Stomach (tissue), 9 donors: Measurements from ENCODE around the gene PIEZO1. TPM values are rescaled to one million over a fixed set of nuclear protein-coding genes. Genes with fewer than 3 reads are reported as not detected.

Experiments used
- DNase-seq, 2 donors: peaks; one replicate each; pipeline versions ENCODE4 v3.0.0 to v3.0.0-alpha.2; 2013 to 2019
- H3K27ac ChIP-seq, 5 donors: fragments of 200-600 bp in 4 of 5; sonication (generic) in 4 of 5; one replicate each; pipeline ENCODE4 v1.5.1; 2013 to 2019; ENCODE audit warnings: mild to moderate bottlenecking in 1 of 5, moderate library complexity in 1 of 5
- H3K27me3 ChIP-seq, 3 donors: fragments of 200-600 bp; sonication (generic); one replicate each; pipeline ENCODE4 v1.5.1; 2017 to 2019; ENCODE audit warnings: mixed run types in 1 of 3
- H3K36me3 ChIP-seq, 4 donors: fragments of 200-600 bp; sonication (generic); 1 replicate in 3 of 4; 2 replicates in 1 of 4; pipeline ENCODE4 v1.5.1; 2016 to 2019
- H3K4me1 ChIP-seq, 4 donors: fragments of 200-600 bp; sonication (generic); one replicate each; pipeline ENCODE4 v1.5.1; 2016 to 2019
- H3K4me3 ChIP-seq, 4 donors: fragments of 200-600 bp; sonication (generic) in 3 of 4; one replicate each; pipeline ENCODE4 v1.5.1; 2016 to 2019; ENCODE audit warnings: mild to moderate bottlenecking in 1 of 4
- H3K9me3 ChIP-seq, 4 donors: fragments of 200-600 bp; sonication (generic); one replicate each; pipeline ENCODE4 v1.5.1; 2016 to 2019
- EP300 ChIP-seq: sonication (generic); formaldehyde crosslinking; IDR thresholded peaks from one replicate; pipeline ENCODE4 v1.6.1; 2017; ENCODE audit warnings: antibody characterized with exemption
- POLR2A ChIP-seq, 4 donors: fragments of 450-650 bp; IDR thresholded peaks; one replicate each; pipeline ENCODE4 v1.6.1; 2016; ENCODE audit warnings: antibody characterized with exemption in 4 of 4, control low read depth in 2 of 4, mild to moderate bottlenecking in 1 of 4, moderate library complexity in 1 of 4
- POLR2AphosphoS5 ChIP-seq, 3 donors: sonication (generic); formaldehyde crosslinking; IDR thresholded peaks; one replicate each; pipeline ENCODE4 v1.6.1; 2016; ENCODE audit warnings: antibody characterized with exemption in 3 of 3
- WGBS, 5 donors: extraction: QIAGEN DNeasy Blood & Tissue Kit in 3 of 5; methylation state at CpG; one replicate each; pipeline versions ENCODE4 v1.1.5 to v1.1.7; 2013 to 2018; 5-methylcytosine and 5-hydroxymethylcytosine counted together
- intact Hi-C: fragments of 100-400 bp; cut with DNase I; formaldehyde crosslinking; loops from one replicate; pipeline ENCODE4 v1.15.1; 2023; ENCODE audit warnings: low total_unique reads
- polyA plus RNA-seq, 3 donors: library from polyadenylated mRNA; stranded (reverse); fragments of 200-250 nt; gene quantifications; one replicate each; pipeline ENCODE4 v1.2.3, GENCODE V29; 2013
- total RNA-seq, 5 donors: library from RNA; depleted of rRNA; stranded (reverse); fragments of >200 nt; gene quantifications; one replicate each; pipeline versions ENCODE4 v1.1.0 to v1.2.3, GENCODE V29; 2014 to 2016
- TF ChIP-seq, protein P1 (sequence below), 7 experiments: fragments of 450-650 bp in 4 of 7; fragments of 200-600 bp in 3 of 7; sonication (generic) in 3 of 7; IDR thresholded peaks; one replicate each; pipeline ENCODE4 v1.5.1; 2016 to 2019; ENCODE audit warnings: antibody characterized with exemption in 7 of 7, control low read depth in 2 of 7, mild to moderate bottlenecking in 1 of 7
- donor health status: healthy with polysubstance abuse.
- donor health status: Bipolar disorder and iron deficiency.
- donor health status: healthy.

PIEZO1 gene
- total and polyA plus RNA-seq, 8 donors = 43.7 to 171 (median 115) TPM

DNA sequence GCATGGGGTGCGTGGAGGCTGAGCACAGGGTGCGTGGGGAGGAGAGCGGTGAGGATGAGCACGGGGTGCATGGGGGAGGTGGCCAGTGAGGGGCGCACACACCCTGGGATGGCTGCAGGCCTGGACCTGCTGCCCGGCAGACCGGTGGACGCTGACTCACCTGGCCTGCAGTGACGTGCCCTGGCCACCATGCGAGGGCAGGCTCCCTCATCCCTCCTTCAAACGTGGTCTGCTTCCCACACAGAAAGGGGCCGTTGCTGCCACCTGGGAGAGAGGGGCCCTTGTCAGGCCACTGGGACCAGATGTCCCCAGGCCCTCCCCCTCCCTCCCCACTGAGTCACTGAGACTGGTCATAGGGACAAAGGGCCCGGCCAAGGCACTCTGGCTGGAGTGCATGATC is 46.8 kb upstream of the PIEZO1 start:
- TF ChIP-seq POLR2AphosphoS5 (IDR thresholded peaks at IDR 0.05) (no peak), EP300 (no peak), POLR2A (IDR thresholded peaks at IDR 0.05) (no peak)
- TF ChIP-seq, protein P1, sequence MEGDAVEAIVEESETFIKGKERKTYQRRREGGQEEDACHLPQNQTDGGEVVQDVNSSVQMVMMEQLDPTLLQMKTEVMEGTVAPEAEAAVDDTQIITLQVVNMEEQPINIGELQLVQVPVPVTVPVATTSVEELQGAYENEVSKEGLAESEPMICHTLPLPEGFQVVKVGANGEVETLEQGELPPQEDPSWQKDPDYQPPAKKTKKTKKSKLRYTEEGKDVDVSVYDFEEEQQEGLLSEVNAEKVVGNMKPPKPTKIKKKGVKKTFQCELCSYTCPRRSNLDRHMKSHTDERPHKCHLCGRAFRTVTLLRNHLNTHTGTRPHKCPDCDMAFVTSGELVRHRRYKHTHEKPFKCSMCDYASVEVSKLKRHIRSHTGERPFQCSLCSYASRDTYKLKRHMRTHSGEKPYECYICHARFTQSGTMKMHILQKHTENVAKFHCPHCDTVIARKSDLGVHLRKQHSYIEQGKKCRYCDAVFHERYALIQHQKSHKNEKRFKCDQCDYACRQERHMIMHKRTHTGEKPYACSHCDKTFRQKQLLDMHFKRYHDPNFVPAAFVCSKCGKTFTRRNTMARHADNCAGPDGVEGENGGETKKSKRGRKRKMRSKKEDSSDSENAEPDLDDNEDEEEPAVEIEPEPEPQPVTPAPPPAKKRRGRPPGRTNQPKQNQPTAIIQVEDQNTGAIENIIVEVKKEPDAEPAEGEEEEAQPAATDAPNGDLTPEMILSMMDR (IDR thresholded peaks at IDR 0.05) = no peak
- H3K36me3 ChIP-seq = peaks cover 4 to 60% (median 50%) of the 10 kb centered on the region in 4 donors
- H3K4me1 ChIP-seq = no peaks in the 10 kb centered on the region
- WGBS, 5 donors = 68 to 81% (median 69%) methylated on average over 11 to 13 of the region's 13 CpGs
- no peaks in the 10 kb centered on the region for H3K9me3 ChIP-seq
- no peaks in the 10 kb centered on the region for H3K27me3 ChIP-seq
- no peak for DNase-seq
- intact Hi-C loops = no loop called here
- no peak overlapping the region for H3K27ac ChIP-seq
- no peak overlapping the region for H3K4me3 ChIP-seq

DNA sequence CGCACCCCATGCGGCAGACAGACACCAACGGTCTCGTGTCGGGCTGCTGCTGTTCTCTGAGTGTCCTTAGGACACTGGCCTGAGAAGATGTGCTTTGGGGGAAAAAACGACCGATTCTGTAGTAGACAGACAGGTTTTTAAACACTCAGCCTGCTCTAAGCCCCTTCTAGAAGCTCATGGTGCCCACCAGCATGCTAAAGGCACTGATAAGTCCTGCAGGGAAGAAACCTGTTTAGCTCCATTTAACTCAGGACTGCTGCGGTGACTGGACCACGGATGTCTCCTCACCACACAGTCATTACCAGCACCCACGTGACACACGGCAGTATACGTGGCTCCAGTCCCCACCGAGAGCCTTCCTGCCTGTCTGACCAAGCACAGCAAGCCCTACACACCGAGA is 45.8 kb upstream of the PIEZO1 start:
- Histone ChIP-seq H3K9me3 (no peaks in the 10 kb centered on the region), H3K4me3 (no peak overlapping the region), H3K4me1 (peaks cover 0 to 4% (median 0%) of the 10 kb centered on the region in 4 donors), H3K36me3 (peaks cover 4 to 64% (median 53%) of the 10 kb centered on the region in 4 donors), H3K27me3 (no peaks in the 10 kb centered on the region), H3K27ac (peak overlapping the region in 1 of 5 donors; percentile 49)
- intact Hi-C loops = no loop called here
- DNase-seq = no peak
- WGBS, 5 donors = 90 to 95% (median 91%) methylated on average over 14 of the region's 14 CpGs
- TF ChIP-seq EP300 = no peak
- TF ChIP-seq, protein P1 (IDR thresholded peaks at IDR 0.05) = no peak
- no peak for TF ChIP-seq POLR2A (IDR thresholded peaks at IDR 0.05)
- TF ChIP-seq POLR2AphosphoS5 (IDR thresholded peaks at IDR 0.05) = no peak

DNA sequence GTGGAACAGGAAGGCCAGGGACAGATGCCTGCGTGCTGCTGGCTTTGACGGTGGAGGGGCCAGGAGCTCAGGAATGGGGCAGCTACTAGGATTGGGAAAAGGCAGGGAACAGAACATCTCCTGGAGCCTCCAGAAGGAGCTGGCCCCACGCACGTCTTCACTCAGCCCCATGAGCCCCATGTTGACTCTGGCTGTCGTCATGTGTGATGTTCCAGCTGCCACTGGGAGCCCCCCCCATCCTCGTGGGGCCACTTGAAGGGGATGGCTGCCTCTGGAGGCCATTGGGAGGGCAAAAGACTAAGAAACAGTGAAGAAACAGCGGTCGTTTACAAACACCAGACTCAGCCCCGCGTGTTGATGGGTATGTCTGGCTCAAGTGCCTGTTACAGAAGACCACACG is 45.2 kb upstream of the PIEZO1 start:
- no peak overlapping the region for H3K4me3 ChIP-seq
- 72 to 80% (median 77%) methylated on average over 10 to 11 of the region's 11 CpGs for WGBS, 5 donors
- intact Hi-C loops = no loop called here
- H3K9me3 ChIP-seq = no peaks in the 10 kb centered on the region
- H3K27ac ChIP-seq = peak overlapping the region in 1 of 5 donors; percentile 49
- no peaks in the 10 kb centered on the region for H3K27me3 ChIP-seq
- TF ChIP-seq, protein P1 (IDR thresholded peaks at IDR 0.05) = no peak
- TF ChIP-seq POLR2AphosphoS5 (IDR thresholded peaks at IDR 0.05) (peak in 1 of 3 donors; percentile 27), POLR2A (IDR thresholded peaks at IDR 0.05) (no peak), EP300 (no peak)
- peak in 1 of 2 donors; percentile 75 for DNase-seq
- H3K4me1 ChIP-seq = peaks cover 0 to 4% (median 0%) of the 10 kb centered on the region in 4 donors
- H3K36me3 ChIP-seq = peaks cover 4 to 63% (median 50%) of the 10 kb centered on the region in 4 donors

DNA sequence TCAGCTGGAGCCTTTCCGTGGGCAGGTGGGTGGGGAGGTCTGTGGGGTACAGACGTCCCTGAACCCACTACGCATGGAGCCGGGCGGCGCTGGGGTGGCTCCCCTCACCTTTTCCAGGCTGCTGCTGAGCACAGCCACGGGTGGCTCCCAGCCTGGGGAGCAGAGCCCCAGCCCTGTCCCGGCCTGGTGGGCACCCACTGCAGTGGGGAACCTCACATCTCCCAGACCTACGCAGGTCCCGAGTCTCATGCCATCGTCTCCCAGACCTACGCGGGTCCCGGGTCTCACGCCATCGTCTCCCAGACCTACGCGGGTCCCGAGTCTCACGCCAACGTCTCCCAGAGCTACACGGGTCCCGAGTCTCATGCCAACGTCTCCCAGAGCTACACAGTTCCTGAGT is 43.7 kb upstream of the PIEZO1 start:
- Histone ChIP-seq H3K4me3 (no peak overlapping the region), H3K9me3 (no peaks in the 10 kb centered on the region), H3K36me3 (peaks cover 4 to 64% (median 54%) of the 10 kb centered on the region in 4 donors), H3K27ac (no peak overlapping the region), H3K27me3 (no peaks in the 10 kb centered on the region), H3K4me1 (peaks cover 0 to 4% (median 0%) of the 10 kb centered on the region in 4 donors)
- WGBS, 5 donors = 79 to 89% (median 84%) methylated on average over 21 to 24 of the region's 24 CpGs
- no peak for DNase-seq
- TF ChIP-seq, protein P1 (IDR thresholded peaks at IDR 0.05) = no peak
- TF ChIP-seq POLR2AphosphoS5 (IDR thresholded peaks at IDR 0.05) (no peak), EP300 (no peak), POLR2A (IDR thresholded peaks at IDR 0.05) (no peak)
- intact Hi-C loops = no loop called here
